Measurements from ENCODE around the gene KLHDC7B. TPM values are rescaled to one million over a fixed set of nuclear protein-coding genes. Genes with fewer than 3 reads are reported as not detected.

The KLHDC7B gene
- total and polyA plus RNA-seq, 12 donors = 0.06 to 0.69 (median 0.19) TPM; not detected in 2

DNA sequence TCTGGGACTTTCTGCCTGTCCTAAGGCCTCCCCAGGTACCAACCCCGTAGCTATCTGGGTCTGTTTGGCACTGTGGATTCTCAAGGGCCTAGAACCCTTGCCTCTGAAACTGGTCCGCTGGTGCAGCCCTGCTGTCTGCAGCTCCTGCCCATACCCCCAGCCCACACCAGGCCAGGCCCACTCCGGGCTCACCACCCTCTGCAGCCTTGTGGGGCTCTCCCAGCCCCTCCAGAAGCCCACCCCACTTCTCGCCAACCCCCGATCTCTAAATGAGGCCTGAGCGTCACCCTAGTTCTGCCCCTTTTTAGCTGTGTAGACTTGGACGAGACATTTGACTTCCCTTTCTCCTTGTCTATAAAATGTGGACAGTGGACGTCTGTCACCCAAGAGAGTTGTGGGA lies 4.7 kb downstream of the KLHDC7B start:
- H3K36me3 ChIP-seq (replicated peaks in 1 of 2) = no peaks in the 10 kb centered on the region
- H3K9me3 ChIP-seq (replicated peaks in 1 of 3) = no peaks in the 10 kb centered on the region
- TF ChIP-seq, protein P1, sequence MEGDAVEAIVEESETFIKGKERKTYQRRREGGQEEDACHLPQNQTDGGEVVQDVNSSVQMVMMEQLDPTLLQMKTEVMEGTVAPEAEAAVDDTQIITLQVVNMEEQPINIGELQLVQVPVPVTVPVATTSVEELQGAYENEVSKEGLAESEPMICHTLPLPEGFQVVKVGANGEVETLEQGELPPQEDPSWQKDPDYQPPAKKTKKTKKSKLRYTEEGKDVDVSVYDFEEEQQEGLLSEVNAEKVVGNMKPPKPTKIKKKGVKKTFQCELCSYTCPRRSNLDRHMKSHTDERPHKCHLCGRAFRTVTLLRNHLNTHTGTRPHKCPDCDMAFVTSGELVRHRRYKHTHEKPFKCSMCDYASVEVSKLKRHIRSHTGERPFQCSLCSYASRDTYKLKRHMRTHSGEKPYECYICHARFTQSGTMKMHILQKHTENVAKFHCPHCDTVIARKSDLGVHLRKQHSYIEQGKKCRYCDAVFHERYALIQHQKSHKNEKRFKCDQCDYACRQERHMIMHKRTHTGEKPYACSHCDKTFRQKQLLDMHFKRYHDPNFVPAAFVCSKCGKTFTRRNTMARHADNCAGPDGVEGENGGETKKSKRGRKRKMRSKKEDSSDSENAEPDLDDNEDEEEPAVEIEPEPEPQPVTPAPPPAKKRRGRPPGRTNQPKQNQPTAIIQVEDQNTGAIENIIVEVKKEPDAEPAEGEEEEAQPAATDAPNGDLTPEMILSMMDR (IDR thresholded peaks at IDR 0.05) = no peak
- no peak for TF ChIP-seq POLR2A (IDR thresholded peaks at IDR 0.05)
- intact Hi-C loops (cut with DNase I) = no loop called here
- H3K27me3 ChIP-seq = peaks cover 26% of the 10 kb centered on the region
- H3K4me1 ChIP-seq (replicated peaks in 1 of 2) = no peaks in the 10 kb centered on the region
- H3K4me3 ChIP-seq = no peak overlapping the region
- H3K27ac ChIP-seq = no peak overlapping the region
- no peak for DNase-seq
- 84 to 91% (median 86%) methylated on average over 7 to 8 of the region's 8 CpGs for WGBS, 4 donors

DNA sequence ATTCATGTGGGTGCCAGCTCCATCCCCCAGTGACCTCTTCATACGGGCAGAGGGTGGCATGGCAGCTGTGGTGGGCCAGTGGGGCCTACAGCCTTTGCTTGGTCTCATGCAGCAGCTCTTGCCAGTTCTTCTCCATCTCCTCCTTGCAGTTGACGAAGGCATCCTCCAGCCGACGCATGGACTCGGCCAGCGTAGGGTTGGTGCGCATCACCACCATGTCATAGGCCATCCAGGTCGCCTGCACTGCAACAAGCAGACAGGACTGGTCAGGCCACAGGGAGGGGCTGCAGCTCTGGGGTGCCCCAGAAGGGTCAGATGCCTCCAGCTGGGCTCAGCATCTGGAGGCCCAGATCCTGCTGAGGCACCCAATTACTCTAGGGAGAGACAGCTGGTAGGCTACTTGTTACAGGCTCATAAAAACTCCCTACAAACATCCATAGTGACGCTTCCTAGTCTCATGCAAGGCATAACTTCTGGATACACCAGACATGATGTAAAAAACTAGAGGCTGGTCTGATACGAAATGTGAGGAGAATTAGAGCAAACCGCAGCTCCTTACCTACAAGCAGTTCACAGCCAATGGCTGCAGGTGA lies 5.6 kb downstream of the KLHDC7B start:
- intact Hi-C loops (cut with DNase I) = no loop called here
- TF ChIP-seq POLR2A (IDR thresholded peaks at IDR 0.05) = no peak
- TF ChIP-seq, protein P1 (IDR thresholded peaks at IDR 0.05) = no peak
- H3K27ac ChIP-seq = no peak overlapping the region
- WGBS, 4 donors = 94 to 99% (median 95%) methylated on average over 9 to 11 of the region's 11 CpGs
- no peaks in the 10 kb centered on the region for H3K36me3 ChIP-seq (replicated peaks in 1 of 2)
- H3K4me3 ChIP-seq = no peak overlapping the region
- H3K4me1 ChIP-seq (replicated peaks in 1 of 2) = no peaks in the 10 kb centered on the region
- H3K27me3 ChIP-seq = peaks cover 24% of the 10 kb centered on the region
- H3K9me3 ChIP-seq (replicated peaks in 1 of 3) = no peaks in the 10 kb centered on the region
- DNase-seq = no peak

DNA sequence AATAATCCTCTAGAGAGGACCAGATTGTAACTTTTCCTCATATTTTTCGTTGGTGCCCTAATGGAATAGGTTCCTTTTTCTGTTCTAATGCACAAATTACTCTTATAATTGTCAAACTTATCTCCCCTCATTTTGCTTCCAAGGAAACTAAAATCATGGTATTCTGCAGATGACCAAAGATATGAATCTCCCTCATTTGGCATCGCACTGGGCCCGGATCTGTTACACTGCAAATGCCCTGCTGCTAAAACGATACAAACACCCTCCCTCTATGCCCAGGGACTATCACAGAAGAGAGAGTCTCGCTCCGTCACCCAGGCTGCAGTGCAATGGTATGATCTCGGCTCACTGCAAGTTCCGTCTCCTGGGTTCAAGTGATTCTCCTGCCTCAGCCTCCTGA lies 7.6 kb downstream of the KLHDC7B start:
- H3K4me3 ChIP-seq = no peak overlapping the region
- H3K4me1 ChIP-seq (replicated peaks in 1 of 2) = no peaks in the 10 kb centered on the region
- intact Hi-C loops (cut with DNase I) = no loop called here
- no peak for DNase-seq
- H3K9me3 ChIP-seq (replicated peaks in 1 of 3) = no peaks in the 10 kb centered on the region
- 73 to 83% (median 74%) methylated on average over 8 of the region's 8 CpGs for WGBS, 4 donors
- TF ChIP-seq, protein P1 (IDR thresholded peaks at IDR 0.05) = no peak
- TF ChIP-seq POLR2A (IDR thresholded peaks at IDR 0.05) = no peak
- H3K27ac ChIP-seq = no peak overlapping the region
- H3K27me3 ChIP-seq = peaks cover 10% of the 10 kb centered on the region
- no peaks in the 10 kb centered on the region for H3K36me3 ChIP-seq (replicated peaks in 1 of 2)

DNA sequence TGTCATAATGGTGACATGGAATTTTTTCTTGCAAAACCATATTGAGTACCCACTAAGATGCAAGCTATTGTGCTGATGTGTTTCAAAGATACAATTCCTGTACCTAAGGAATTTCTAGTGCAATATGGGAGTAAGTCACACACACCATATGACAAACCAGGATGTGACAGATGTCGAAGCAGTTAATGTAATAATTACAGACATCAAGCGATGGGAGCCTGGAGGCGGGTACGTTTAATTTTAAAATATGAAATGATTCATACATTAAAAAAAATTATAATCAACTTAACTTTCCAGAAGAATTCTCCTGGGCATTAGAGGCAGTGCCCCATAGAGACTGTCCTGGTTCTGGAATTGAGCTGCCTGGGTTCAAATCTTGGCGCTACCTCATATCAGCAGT lies 11.0 kb downstream of the KLHDC7B start:
- Histone ChIP-seq H3K27me3 (no peaks in the 10 kb centered on the region), H3K36me3 (replicated peaks in 1 of 2) (no peaks in the 10 kb centered on the region), H3K4me3 (no peak overlapping the region), H3K27ac (no peak overlapping the region), H3K4me1 (replicated peaks in 1 of 2) (no peaks in the 10 kb centered on the region), H3K9me3 (replicated peaks in 1 of 3) (no peaks in the 10 kb centered on the region)
- 81 to 88% (median 86%) methylated on average over 5 of the region's 5 CpGs for WGBS, 4 donors
- no peak for TF ChIP-seq POLR2A (IDR thresholded peaks at IDR 0.05)
- TF ChIP-seq, protein P1 (IDR thresholded peaks at IDR 0.05) = no peak
- intact Hi-C loops (cut with DNase I) = no loop called here
- DNase-seq = no peak

Data from adrenal gland (tissue), 12 donors.